ENCODE data around the gene FDXR.

Gene FDXR

DNA sequence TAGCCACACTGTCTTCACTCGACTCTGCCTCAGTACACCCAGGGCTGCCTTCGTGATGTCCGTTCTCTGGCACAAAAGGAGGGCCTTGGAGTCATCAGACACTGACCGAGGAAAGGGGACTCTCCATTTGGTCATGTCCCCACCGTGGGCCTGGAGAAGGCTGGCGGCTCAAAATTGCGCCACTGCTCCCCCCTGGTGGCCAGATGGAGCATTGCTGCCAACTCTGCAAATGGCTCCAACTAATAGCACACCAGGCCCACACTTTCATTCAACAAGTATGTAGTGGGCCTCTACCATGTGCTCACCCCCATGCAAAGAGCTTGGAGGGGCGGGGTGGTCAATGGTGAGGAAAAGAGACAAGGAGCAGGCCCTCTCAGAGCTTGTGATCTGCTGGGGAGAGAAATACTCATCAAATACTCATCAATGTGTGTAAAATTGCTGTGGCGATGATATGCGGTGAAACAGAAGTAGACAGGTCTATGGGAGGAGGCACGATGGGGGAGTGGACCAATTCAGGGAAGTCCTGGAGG lies 7.9 kb downstream of the FDXR start:
- Histone ChIP-seq H3K4me3 (ENCODE audit: low read depth in 1 of 5, low read length in 5 of 5) (no peak overlapping the region), H3K4me1 (ENCODE audit: control insufficient read depth in 5 of 5, insufficient read depth in 5 of 5, low read length in 5 of 5) (peaks cover 2 to 24% (median 22%) of the 10 kb centered on the region in 5 donors), H3K27ac (ENCODE audit: low read depth, low read length) (no peak overlapping the region), H3K9me3 (ENCODE audit: control insufficient read depth in 5 of 5, low read length in 5 of 5) (no peaks in the 10 kb centered on the region), H3K9ac (ENCODE audit: low read length in 5 of 5) (no peak overlapping the region), H3K27me3 (ENCODE audit: control insufficient read depth in 5 of 5, insufficient read depth in 4 of 5, low read length in 5 of 5) (peaks cover 14 to 22% (median 16%) of the 10 kb centered on the region in 5 donors), H3K36me3 (ENCODE audit: control insufficient read depth in 5 of 5, insufficient read depth in 5 of 5, low read length in 5 of 5) (no peaks in the 10 kb centered on the region)

DNA sequence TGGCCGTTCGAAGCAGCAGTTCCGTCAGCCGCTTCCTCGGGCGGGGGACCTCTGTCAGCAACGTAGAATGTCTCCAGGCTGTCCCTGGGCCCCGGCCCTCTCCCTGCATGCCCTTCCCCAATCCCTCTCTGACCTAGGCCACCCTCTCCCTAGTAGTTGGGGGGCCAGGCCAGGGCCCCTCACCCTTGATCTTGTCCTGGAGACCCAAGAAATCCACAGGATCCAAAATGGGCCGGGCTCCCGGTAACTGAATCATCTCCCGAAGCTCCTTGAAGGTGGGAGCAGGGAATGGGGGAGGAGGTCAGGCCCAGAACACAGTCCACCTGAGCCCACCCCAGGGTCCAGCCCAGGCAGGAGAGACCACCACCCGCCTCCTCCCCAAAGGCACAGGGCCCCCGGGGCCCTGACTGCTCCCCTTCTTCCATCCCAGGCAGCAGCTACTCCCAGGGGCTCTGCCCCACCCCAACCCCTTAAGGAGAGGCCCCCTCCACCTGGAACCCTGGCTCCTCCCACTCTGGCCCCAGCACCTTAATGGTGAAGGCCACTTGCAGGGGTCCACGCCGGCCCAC lies 8.4 kb downstream of the FDXR start:
- H3K27ac ChIP-seq (ENCODE audit: low read depth, low read length): no peak overlapping the region
- H3K4me1 ChIP-seq (ENCODE audit: control insufficient read depth in 5 of 5, insufficient read depth in 5 of 5, low read length in 5 of 5): peaks cover 2 to 25% (median 23%) of the 10 kb centered on the region in 5 donors
- no peak overlapping the region for H3K9ac ChIP-seq (ENCODE audit: low read length in 5 of 5)
- no peak overlapping the region for H3K4me3 ChIP-seq (ENCODE audit: low read depth in 1 of 5, low read length in 5 of 5)
- H3K36me3 ChIP-seq (ENCODE audit: control insufficient read depth in 5 of 5, insufficient read depth in 5 of 5, low read length in 5 of 5): no peaks in the 10 kb centered on the region
- no peaks in the 10 kb centered on the region for H3K9me3 ChIP-seq (ENCODE audit: control insufficient read depth in 5 of 5, low read length in 5 of 5)
- peaks cover 14 to 23% (median 19%) of the 10 kb centered on the region in 5 donors for H3K27me3 ChIP-seq (ENCODE audit: control insufficient read depth in 5 of 5, insufficient read depth in 4 of 5, low read length in 5 of 5)

DNA sequence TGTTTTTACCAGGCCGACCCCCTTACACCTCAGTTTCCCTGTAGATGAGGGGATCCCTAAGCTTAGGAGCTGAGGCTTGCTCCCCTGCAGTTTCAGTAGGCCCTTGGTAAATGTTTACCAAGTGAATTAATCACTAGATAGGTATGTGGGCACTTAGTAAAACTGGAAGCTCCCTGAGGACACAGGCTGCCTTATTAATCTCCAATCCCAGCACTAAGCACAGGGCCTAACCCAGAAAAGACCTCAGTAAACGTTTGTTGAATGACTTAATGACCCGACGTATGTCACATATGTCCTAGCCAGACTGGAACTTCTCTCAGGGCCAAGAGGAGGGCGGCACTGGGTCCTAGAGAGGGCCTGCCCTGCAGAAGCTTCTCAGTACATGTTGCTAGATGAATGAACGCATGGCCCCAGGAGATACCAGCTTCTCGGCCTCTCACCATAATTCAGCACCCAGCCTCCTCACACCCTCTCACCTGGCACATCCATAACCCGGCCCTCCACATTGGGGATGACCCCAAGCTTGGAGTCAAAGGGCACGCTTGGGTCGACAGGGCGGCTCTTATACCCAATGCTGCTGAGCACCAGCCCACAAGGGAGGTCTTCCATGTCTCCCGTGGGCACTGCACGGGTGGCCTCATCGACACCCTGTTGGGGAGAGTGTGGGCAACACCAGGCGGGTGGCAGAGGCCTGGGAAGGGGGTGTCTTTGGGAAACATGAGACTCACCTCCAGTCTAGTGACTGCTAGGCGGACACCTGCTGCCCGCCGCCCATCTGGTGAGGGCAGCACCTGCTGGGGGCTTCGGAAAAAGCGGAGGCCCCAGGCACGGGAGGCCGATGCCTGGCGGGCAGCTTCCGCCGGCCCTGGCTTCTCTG lies 9.1 kb downstream of the FDXR start:
- Histone ChIP-seq H3K27ac (ENCODE audit: low read depth, low read length) (no peak overlapping the region), H3K4me1 (ENCODE audit: control insufficient read depth in 5 of 5, insufficient read depth in 5 of 5, low read length in 5 of 5) (peaks cover 2 to 25% (median 23%) of the 10 kb centered on the region in 5 donors), H3K9me3 (ENCODE audit: control insufficient read depth in 5 of 5, low read length in 5 of 5) (no peaks in the 10 kb centered on the region), H3K36me3 (ENCODE audit: control insufficient read depth in 5 of 5, insufficient read depth in 5 of 5, low read length in 5 of 5) (no peaks in the 10 kb centered on the region), H3K4me3 (ENCODE audit: low read depth in 1 of 5, low read length in 5 of 5) (no peak overlapping the region), H3K27me3 (ENCODE audit: control insufficient read depth in 5 of 5, insufficient read depth in 4 of 5, low read length in 5 of 5) (peaks cover 22 to 30% (median 26%) of the 10 kb centered on the region in 5 donors), H3K9ac (ENCODE audit: low read length in 5 of 5) (no peak overlapping the region)

DNA sequence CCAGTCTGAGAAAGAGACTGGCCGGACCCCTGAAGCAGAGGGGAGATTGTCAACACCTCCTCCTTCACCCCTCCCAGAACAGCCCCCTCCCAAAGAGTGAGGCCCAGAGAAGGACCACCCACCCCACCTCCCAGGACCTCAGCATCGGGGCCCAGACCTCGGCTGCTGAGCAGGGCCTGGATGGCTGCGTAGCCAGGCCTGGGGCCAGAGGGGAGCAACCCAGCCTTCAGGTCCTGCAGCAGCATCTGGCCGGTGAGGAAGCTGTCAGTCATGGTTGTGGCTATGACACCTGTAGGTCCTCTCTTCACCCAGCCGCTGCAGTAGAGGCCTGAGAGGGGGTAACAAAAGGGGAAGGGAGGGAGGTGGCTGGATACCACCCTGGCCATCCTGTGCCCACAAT lies 9.9 kb downstream of the FDXR start:
- H3K9me3 ChIP-seq (ENCODE audit: control insufficient read depth in 5 of 5, low read length in 5 of 5): no peaks in the 10 kb centered on the region
- no peaks in the 10 kb centered on the region for H3K36me3 ChIP-seq (ENCODE audit: control insufficient read depth in 5 of 5, insufficient read depth in 5 of 5, low read length in 5 of 5)
- H3K4me1 ChIP-seq (ENCODE audit: control insufficient read depth in 5 of 5, insufficient read depth in 5 of 5, low read length in 5 of 5): peaks cover 2 to 25% (median 23%) of the 10 kb centered on the region in 5 donors
- no peak overlapping the region for H3K9ac ChIP-seq (ENCODE audit: low read length in 5 of 5)
- H3K4me3 ChIP-seq (ENCODE audit: low read depth in 1 of 5, low read length in 5 of 5): no peak overlapping the region
- H3K27ac ChIP-seq (ENCODE audit: low read depth, low read length): no peak overlapping the region
- H3K27me3 ChIP-seq (ENCODE audit: control insufficient read depth in 5 of 5, insufficient read depth in 4 of 5, low read length in 5 of 5): peaks cover 23 to 34% (median 28%) of the 10 kb centered on the region in 5 donors

DNA sequence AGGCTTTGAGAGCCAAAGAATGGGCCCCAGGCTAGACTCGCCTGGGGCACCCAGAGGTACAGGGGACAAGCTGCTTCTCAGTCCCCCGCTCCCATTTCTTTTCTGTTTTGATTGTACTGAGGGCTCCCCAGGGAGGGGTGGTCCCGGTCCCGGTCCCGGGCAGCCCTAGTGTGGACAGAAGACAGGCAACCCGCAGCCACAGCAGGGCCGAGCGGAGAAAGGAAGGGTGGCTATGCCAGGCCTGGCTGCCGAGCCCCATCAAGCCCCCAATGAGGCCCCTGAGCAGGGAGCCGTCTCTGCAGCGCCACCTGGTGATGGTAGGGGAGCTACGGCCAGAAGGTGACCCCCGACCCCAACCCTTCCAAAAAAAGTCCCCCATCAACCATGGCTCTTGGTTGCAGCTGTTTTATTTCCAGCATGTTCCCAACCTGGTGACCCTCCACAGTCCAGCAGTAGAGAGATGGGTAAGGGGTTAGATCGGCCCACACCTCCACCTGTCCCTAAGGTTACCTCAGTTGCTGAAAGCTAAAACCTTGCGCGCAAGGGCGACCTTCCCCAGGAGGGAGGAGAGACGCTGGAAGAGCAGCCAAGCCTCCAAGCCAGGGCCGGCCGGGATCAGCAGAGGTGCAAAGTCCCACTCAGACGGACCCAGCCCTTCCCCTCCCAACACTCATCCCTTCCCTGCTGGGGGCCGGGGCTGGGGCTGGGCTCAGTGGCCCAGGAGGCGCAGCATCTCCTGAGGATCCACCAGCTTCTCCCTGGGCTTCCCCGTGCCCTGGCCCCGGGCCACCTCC lies 10.5 kb downstream of the FDXR start:
- Histone ChIP-seq H3K9me3 (ENCODE audit: control insufficient read depth in 5 of 5, low read length in 5 of 5) (no peaks in the 10 kb centered on the region), H3K36me3 (ENCODE audit: control insufficient read depth in 5 of 5, insufficient read depth in 5 of 5, low read length in 5 of 5) (no peaks in the 10 kb centered on the region), H3K4me1 (ENCODE audit: control insufficient read depth in 5 of 5, insufficient read depth in 5 of 5, low read length in 5 of 5) (peaks cover 0 to 25% (median 23%) of the 10 kb centered on the region in 5 donors), H3K27ac (ENCODE audit: low read depth, low read length) (no peak overlapping the region), H3K4me3 (ENCODE audit: low read depth in 1 of 5, low read length in 5 of 5) (peak overlapping the region in 3 of 5 donors; percentile 8 to 41 (median 39)), H3K9ac (ENCODE audit: low read length in 5 of 5) (peak overlapping the region in 3 of 5 donors; percentile 6 to 47 (median 21)), H3K27me3 (ENCODE audit: control insufficient read depth in 5 of 5, insufficient read depth in 4 of 5, low read length in 5 of 5) (peaks cover 24 to 38% (median 30%) of the 10 kb centered on the region in 5 donors)

DNA sequence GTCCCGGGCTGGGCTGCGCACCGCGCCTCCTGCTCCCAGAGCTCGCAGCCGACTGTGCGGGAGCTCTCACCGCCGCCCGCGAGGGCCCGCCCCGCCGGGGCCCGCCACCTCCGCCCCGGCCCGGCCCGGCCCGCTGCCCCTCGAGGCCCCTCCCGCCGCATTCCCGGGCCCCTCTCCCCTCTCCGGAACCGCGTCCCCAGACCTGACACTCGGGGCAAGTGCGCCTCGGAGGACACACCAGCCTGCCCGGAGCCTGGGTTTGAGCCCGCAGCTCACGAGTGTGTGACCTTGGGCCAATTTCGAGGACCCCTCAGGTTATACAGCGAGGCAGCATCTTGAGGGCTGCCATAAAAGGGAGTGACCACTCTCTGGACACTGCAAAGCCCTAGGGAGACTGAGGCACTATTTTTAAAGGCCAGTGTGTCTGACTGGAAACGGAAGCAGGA lies 11.1 kb downstream of the FDXR start:
- Histone ChIP-seq H3K27ac (ENCODE audit: low read depth, low read length) (no peak overlapping the region), H3K27me3 (ENCODE audit: control insufficient read depth in 5 of 5, insufficient read depth in 4 of 5, low read length in 5 of 5) (peaks cover 24 to 42% (median 33%) of the 10 kb centered on the region in 5 donors), H3K4me3 (ENCODE audit: low read depth in 1 of 5, low read length in 5 of 5) (peak overlapping the region in 3 of 5 donors; percentile 8 to 41 (median 39)), H3K9ac (ENCODE audit: low read length in 5 of 5) (peak overlapping the region in 3 of 5 donors; percentile 6 to 47 (median 21)), H3K9me3 (ENCODE audit: control insufficient read depth in 5 of 5, low read length in 5 of 5) (no peaks in the 10 kb centered on the region), H3K4me1 (ENCODE audit: control insufficient read depth in 5 of 5, insufficient read depth in 5 of 5, low read length in 5 of 5) (peaks cover 0 to 25% (median 23%) of the 10 kb centered on the region in 5 donors), H3K36me3 (ENCODE audit: control insufficient read depth in 5 of 5, insufficient read depth in 5 of 5, low read length in 5 of 5) (no peaks in the 10 kb centered on the region)

DNA sequence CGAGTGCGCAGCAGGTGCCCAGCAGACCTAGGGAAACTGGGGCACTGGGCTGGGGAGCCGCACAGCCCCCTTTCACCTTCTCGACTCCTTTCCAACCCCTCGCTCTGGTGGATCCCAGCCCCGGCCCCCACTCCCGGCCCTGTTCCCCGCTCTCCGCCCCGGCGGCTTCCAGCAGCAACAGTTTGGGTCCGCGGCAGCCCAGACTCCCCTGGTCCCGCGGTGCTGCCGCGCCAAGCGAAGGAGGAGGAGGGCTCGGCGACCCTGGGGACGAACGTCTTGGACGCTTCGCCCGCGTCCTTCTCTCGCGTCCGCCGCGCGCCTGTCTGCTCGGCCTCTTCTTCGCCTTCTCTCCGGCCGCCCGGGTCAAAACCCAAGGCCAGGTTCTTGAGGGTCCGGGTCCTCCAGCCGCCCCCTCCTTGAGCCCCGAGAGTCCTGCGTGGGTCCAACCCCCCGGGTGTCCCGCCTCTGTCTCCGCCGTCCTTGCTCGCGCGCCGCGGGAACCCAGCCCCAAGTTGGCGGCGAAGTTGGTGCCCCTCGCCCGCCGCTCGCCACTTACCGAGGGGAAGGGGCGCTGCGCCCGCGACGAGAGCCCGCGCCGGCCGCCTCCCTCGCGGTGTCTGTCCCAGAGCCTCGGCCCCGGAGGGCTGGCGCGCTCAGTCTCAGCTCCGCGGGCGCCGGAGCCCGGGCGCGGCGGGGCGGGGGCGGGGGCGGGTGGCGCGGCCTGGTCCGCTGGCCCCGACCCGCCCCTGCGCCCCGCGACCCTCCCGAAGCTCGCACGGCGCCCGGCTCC lies 11.7 kb downstream of the FDXR start:
- Histone ChIP-seq H3K27ac (ENCODE audit: low read depth, low read length) (no peak overlapping the region), H3K9ac (ENCODE audit: low read length in 5 of 5) (no peak overlapping the region), H3K27me3 (ENCODE audit: control insufficient read depth in 5 of 5, insufficient read depth in 4 of 5, low read length in 5 of 5) (peaks cover 25 to 44% (median 35%) of the 10 kb centered on the region in 5 donors), H3K9me3 (ENCODE audit: control insufficient read depth in 5 of 5, low read length in 5 of 5) (no peaks in the 10 kb centered on the region), H3K4me3 (ENCODE audit: low read depth in 1 of 5, low read length in 5 of 5) (peak overlapping the region in 4 of 5 donors; percentile 17 to 47 (median 36)), H3K36me3 (ENCODE audit: control insufficient read depth in 5 of 5, insufficient read depth in 5 of 5, low read length in 5 of 5) (no peaks in the 10 kb centered on the region), H3K4me1 (ENCODE audit: control insufficient read depth in 5 of 5, insufficient read depth in 5 of 5, low read length in 5 of 5) (peaks cover 0 to 25% (median 23%) of the 10 kb centered on the region in 5 donors)

DNA sequence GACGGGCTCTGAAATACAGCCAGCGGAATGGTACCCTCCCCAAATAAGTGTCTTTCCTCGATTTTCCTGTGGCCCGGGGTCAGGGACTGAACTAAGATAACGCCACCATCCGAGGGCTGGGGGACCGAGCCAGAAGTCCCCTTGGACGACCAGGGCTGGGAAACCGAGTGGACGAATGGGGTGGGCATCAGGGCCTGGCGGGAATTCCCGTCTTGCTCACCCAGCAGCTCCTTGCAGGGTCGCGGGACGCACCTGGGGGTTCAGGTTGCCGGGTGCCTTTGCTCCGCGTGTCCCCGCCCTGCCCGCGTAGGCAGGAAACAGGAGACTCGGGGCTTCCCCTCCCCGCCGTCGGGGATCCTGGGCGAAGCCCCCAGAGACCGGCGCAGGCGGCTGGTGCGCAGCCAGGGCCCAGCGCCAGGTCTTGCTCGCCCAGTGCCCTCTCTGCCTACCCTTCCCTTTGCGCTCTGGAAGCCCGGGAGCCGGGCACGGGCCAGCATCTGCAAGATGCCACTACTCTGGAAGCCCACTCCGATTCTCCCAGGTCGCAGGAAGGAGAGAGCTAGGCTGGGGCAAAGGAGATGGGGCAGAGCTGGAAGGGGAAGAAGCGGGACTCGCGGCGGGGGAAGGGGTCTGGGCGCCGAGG lies 12.4 kb downstream of the FDXR start:
- no peaks in the 10 kb centered on the region for H3K36me3 ChIP-seq (ENCODE audit: control insufficient read depth in 5 of 5, insufficient read depth in 5 of 5, low read length in 5 of 5)
- H3K4me1 ChIP-seq (ENCODE audit: control insufficient read depth in 5 of 5, insufficient read depth in 5 of 5, low read length in 5 of 5): peaks cover 0 to 25% (median 23%) of the 10 kb centered on the region in 5 donors
- no peak overlapping the region for H3K27ac ChIP-seq (ENCODE audit: low read depth, low read length)
- peak overlapping the region in 3 of 5 donors; percentile 17 to 47 (median 31) for H3K4me3 ChIP-seq (ENCODE audit: low read depth in 1 of 5, low read length in 5 of 5)
- H3K9ac ChIP-seq (ENCODE audit: low read length in 5 of 5): no peak overlapping the region
- peaks cover 26 to 50% (median 42%) of the 10 kb centered on the region in 5 donors for H3K27me3 ChIP-seq (ENCODE audit: control insufficient read depth in 5 of 5, insufficient read depth in 4 of 5, low read length in 5 of 5)
- no peaks in the 10 kb centered on the region for H3K9me3 ChIP-seq (ENCODE audit: control insufficient read depth in 5 of 5, low read length in 5 of 5)

All from subcutaneous abdominal adipose tissue (tissue), 5 donors.